ENCODE data around the gene SEC24C.
A peak's percentile ranks its signal among the peaks of the same experiment; 100 is the strongest.

DNA sequence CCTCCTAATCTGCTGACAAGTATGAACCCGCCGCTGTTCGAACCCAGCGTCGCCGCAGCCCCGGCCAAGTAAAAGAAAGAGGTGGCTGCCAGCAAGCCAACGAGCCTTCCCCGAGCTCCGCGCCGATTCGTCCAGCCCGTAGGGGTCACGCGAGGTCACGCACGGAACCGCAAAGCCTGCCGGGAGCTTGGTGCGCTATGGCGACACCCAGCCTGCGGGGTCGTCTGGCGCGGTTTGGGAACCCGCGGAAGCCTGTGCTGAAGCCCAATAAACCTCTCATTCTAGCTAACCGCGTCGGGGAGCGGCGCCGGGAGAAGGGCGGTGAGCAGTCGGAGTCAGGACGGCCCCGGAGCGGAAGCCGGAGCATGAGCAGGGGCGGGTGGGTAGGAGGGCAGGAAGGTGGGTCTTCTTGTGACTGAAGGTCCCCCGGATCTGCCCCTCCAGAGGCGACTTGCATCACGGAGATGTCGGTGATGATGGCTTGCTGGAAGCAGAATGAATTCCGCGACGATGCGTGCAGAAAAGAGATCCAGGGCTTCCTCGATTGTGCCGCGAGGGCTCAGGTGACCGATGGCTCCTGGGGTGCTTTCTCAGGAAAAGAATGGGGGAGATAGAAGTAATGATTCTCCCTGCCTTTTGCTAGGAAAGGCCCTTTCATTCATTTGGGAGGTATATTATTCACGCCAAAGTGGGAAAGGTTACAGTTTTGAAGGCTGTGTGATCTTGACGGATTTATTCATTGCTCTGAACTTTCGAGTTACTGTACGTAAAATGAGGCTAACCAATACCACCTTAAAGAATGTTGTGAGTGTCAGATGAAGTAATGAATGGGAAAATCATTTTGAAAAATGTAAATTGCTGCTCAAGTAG is 37.9 kb downstream of the SEC24C start, which contains the start of gene CHCHD1:
- TF ChIP-seq SMC3 (IDR thresholded peaks at IDR 0.05; ENCODE audit: low read depth, low read length) (no peak), RAD21 (IDR thresholded peaks at IDR 0.05; ENCODE audit: low read length) (no peak), RFX5 (IDR thresholded peaks at IDR 0.05; ENCODE audit: low read depth, low read length) (0 out of 2 replicates have a peak, but pooled peaks have one; percentile 13), POLR2A (IDR thresholded peaks at IDR 0.05; ENCODE audit: low read depth, low read length) (no peak; the same call in 1 of the 2 replicates), MXI1 (IDR thresholded peaks at IDR 0.05; ENCODE audit: borderline replicate concordance, low read depth, low read length) (peak; percentile 76), FOS (IDR thresholded peaks at IDR 0.05; ENCODE audit: low read depth, low read length) (no peak), NFE2L2 (IDR thresholded peaks at IDR 0.05; ENCODE audit: low read depth, low read length) (no peak), RCOR1 (IDR thresholded peaks at IDR 0.05; ENCODE audit: insufficient replicate concordance, low read length) (no peak)
- TF ChIP-seq, protein P1, sequence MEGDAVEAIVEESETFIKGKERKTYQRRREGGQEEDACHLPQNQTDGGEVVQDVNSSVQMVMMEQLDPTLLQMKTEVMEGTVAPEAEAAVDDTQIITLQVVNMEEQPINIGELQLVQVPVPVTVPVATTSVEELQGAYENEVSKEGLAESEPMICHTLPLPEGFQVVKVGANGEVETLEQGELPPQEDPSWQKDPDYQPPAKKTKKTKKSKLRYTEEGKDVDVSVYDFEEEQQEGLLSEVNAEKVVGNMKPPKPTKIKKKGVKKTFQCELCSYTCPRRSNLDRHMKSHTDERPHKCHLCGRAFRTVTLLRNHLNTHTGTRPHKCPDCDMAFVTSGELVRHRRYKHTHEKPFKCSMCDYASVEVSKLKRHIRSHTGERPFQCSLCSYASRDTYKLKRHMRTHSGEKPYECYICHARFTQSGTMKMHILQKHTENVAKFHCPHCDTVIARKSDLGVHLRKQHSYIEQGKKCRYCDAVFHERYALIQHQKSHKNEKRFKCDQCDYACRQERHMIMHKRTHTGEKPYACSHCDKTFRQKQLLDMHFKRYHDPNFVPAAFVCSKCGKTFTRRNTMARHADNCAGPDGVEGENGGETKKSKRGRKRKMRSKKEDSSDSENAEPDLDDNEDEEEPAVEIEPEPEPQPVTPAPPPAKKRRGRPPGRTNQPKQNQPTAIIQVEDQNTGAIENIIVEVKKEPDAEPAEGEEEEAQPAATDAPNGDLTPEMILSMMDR (conservative IDR thresholded peaks at IDR 0.05; ENCODE audit: low read depth, low read length) = no peak

Data from IMR-90 (cell line).